ENCODE measurements around the gene PTPMT1. TPM values are rescaled to one million over a fixed set of nuclear protein-coding genes. Genes with fewer than 3 reads are reported as not detected.

Gene PTPMT1
- total RNA-seq, 2 donors from 2014 or later = 26.9 to 50.1 TPM

DNA sequence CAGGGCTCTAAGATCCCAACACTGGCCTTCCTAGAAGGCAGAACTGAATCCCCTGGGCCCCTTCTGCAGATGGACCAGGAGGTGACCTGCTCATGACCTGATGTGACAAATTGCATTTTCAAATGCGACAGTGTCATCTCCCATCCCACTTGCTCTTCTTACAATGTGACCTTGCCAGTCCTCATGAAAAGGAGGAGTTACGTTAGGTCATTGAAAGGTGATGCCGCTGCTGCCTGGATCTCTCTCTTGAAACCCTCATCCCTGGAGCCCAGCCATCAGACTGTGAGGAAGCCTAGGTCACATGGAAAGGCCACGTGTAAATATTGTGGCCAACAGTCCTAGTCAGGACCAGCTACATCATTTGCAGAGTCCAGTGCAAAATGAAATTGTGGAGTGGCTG, 34.5 kb downstream of the PTPMT1 start:
- H3K36me3 ChIP-seq = no peaks in the 10 kb centered on the region
- DNase-seq (ENCODE audit: low spot score) = no peak
- H3K27ac ChIP-seq = no peak overlapping the region
- no peak overlapping the region for H3K4me3 ChIP-seq
- no peaks in the 10 kb centered on the region for H3K9me3 ChIP-seq
- H3K27me3 ChIP-seq = no peaks in the 10 kb centered on the region
- H3K4me1 ChIP-seq = peaks cover 0 to 1% of the 10 kb centered on the region in 2 donors
- TF ChIP-seq, protein P1, sequence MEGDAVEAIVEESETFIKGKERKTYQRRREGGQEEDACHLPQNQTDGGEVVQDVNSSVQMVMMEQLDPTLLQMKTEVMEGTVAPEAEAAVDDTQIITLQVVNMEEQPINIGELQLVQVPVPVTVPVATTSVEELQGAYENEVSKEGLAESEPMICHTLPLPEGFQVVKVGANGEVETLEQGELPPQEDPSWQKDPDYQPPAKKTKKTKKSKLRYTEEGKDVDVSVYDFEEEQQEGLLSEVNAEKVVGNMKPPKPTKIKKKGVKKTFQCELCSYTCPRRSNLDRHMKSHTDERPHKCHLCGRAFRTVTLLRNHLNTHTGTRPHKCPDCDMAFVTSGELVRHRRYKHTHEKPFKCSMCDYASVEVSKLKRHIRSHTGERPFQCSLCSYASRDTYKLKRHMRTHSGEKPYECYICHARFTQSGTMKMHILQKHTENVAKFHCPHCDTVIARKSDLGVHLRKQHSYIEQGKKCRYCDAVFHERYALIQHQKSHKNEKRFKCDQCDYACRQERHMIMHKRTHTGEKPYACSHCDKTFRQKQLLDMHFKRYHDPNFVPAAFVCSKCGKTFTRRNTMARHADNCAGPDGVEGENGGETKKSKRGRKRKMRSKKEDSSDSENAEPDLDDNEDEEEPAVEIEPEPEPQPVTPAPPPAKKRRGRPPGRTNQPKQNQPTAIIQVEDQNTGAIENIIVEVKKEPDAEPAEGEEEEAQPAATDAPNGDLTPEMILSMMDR (IDR thresholded peaks at IDR 0.05) = no peak

DNA sequence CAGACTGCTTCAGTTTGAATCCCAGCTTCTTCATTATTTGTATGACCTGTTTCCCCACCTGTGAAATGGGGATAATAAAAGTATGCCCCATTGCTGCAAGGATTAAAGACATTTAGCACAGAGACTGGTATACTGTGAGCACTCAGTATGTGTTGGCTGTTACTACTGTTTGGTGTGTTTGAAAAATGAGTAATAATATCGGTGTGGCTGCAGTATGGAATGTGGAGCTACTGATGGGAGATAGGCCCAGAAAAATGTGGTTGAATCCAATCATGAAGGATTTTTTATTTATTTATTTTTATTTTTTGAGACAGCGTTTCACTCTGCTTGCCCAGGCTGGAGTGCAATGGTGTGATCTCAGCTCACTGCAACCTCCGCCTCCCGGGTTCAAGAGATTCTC, 37.9 kb downstream of the PTPMT1 start:
- TF ChIP-seq, protein P1 (IDR thresholded peaks at IDR 0.05) = no peak
- no peak for DNase-seq (ENCODE audit: low spot score)
- Histone ChIP-seq H3K36me3 (no peaks in the 10 kb centered on the region), H3K9me3 (no peaks in the 10 kb centered on the region), H3K4me3 (no peak overlapping the region), H3K4me1 (peaks cover 0 to 29% of the 10 kb centered on the region in 2 donors), H3K27ac (no peak overlapping the region), H3K27me3 (no peaks in the 10 kb centered on the region)

DNA sequence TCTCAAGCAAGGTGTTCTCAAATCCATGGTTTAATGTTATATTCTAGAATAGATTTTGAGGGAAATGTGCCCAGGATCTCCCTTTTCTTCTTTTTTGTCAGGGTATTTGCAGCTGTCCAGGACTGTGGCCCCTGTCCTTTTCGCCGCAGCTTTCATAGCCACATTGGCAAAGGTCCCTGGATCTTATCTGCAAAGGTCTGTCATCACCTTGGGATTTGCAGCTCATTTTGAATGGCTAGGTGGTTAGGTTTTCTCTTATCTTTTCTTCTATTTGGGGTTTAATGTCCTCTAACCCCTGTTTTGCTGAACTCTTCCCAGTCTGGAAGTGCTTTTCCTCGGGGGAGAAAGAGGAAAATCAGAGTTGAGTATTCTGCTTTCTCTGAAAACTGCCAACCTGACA, 40.5 kb downstream of the PTPMT1 start:
- H3K36me3 ChIP-seq = no peaks in the 10 kb centered on the region
- H3K27ac ChIP-seq = no peak overlapping the region
- H3K4me1 ChIP-seq = peaks cover 0 to 30% of the 10 kb centered on the region in 2 donors
- H3K27me3 ChIP-seq = no peaks in the 10 kb centered on the region
- no peak for DNase-seq (ENCODE audit: low spot score)
- no peak overlapping the region for H3K4me3 ChIP-seq
- TF ChIP-seq, protein P1 (IDR thresholded peaks at IDR 0.05) = no peak
- H3K9me3 ChIP-seq = no peaks in the 10 kb centered on the region

DNA sequence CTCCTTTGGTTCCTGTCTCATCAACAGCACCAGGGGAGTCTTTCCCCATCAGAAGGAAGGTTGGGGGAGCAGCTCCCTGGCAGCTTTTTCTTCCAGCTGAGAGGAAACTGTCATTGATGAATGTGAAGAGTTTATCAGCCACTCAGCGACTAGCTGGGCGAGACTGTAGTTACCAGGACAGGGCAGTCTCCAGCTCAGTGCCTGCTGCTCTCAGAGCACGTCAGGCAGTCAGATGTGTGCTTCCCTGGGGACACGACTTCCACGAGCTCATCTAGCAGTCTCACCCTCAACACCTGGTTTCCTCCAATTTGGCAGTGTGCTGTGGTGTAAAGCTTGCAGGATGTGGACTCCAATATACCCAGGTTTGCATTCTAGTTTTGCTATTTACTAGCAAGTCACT, 41.3 kb downstream of the PTPMT1 start:
- no peaks in the 10 kb centered on the region for H3K27me3 ChIP-seq
- peaks cover 0 to 30% of the 10 kb centered on the region in 2 donors for H3K4me1 ChIP-seq
- no peak overlapping the region for H3K4me3 ChIP-seq
- no peaks in the 10 kb centered on the region for H3K9me3 ChIP-seq
- H3K36me3 ChIP-seq = no peaks in the 10 kb centered on the region
- no peak overlapping the region for H3K27ac ChIP-seq
- no peak for DNase-seq (ENCODE audit: low spot score)
- TF ChIP-seq, protein P1 (IDR thresholded peaks at IDR 0.05) = no peak

DNA sequence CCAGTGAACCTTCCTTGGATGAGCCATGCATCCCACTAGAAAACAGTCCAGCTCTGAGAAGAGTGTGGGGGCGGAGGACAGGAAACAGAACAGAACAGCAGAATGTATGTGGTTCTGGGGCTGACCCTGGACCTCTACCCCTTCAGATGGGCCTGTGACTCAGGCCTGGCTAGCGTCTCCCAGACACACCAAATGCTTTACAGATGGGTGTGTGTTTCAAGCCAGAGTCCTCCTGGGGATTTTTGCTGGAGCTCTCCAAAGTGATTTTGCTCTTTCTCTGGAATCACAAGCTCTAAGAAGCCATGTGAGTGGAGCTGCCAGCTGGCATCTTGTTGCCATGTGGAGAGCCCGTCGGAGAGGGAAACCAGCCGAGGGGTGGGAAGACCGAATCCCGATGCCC, 42.0 kb downstream of the PTPMT1 start:
- no peak for DNase-seq (ENCODE audit: low spot score)
- Histone ChIP-seq H3K27ac (no peak overlapping the region), H3K9me3 (no peaks in the 10 kb centered on the region)

DNA sequence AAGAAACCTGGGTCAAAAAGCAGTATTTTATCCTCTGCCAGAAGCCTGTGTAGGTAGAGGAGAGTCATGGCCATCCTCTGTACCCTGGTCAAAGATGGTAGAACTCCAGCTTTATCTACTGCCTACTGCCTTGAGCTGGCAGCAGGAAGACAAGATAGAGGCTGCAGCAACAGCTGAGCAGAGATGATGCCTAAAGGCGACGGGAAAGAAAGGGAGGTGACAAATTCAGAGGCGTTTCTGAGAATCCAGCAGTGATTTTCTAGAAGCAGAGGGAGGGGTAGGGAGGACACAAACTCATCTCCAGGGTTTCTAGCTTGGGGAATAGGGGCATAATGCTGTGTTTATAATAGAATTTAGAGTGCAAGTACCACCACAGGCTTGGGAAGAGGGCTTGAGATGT, 44.3 kb downstream of the PTPMT1 start:
- no peak for DNase-seq (ENCODE audit: low spot score)
- Histone ChIP-seq H3K4me3 (no peak overlapping the region), H3K9me3 (no peaks in the 10 kb centered on the region), H3K27ac (no peak overlapping the region), H3K36me3 (no peaks in the 10 kb centered on the region), H3K27me3 (no peaks in the 10 kb centered on the region), H3K4me1 (peaks cover 0 to 30% of the 10 kb centered on the region in 2 donors)
- TF ChIP-seq, protein P1 (IDR thresholded peaks at IDR 0.05) = no peak

More for the DNA sequence above, 42.0 kb downstream of the PTPMT1 start:
- Histone ChIP-seq H3K36me3 (no peaks in the 10 kb centered on the region), H3K4me1 (peaks cover 0 to 30% of the 10 kb centered on the region in 2 donors), H3K27me3 (no peaks in the 10 kb centered on the region), H3K4me3 (no peak overlapping the region)
- TF ChIP-seq, protein P1 (IDR thresholded peaks at IDR 0.05) = no peak
